HPDE6-E6E7 (cell line): Measurements from ENCODE around the gene CCL25.

Experiments
- DNase-seq: peaks from one replicate; pipeline ENCODE4 v3.0.0; 2011; ENCODE audit warnings: missing footprints; ENCODE audit errors: extremely low spot score

Gene CCL25

GRCh38 chr19:8109890-8110662 lies 57.5 kb downstream of the CCL25 start:
- no peak for DNase-seq

- no peak for DNase-seq
Measured at GRCh38 chr19:8110931-8111330, 58.4 kb downstream of the CCL25 start.

- no peak for DNase-seq
Measured at GRCh38 chr19:8111376-8111775, 58.8 kb downstream of the CCL25 start.
